D721Med (cell line): Measurements from ENCODE around the gene ATP11B.
"Not testable (repeated sequence)": the region's sequence is repeated elsewhere in the genome, so short reads cannot be mapped to it uniquely, and the experiment has no call there.

Experiments used
- DNase-seq: peaks from one replicate; pipeline ENCODE4 v3.0.0; 2011; ENCODE audit warnings: low spot score; ENCODE audit not compliant: insufficient read length
- FAIRE-seq: peaks from 2 replicates; lab custom pipeline; 2011; peaks lifted over from hg19 to GRCh38; lab: Jason Lieb, UNC
- CTCF ChIP-seq: IDR thresholded peaks from 2 replicates; pipeline ENCODE4 v1.5.1; 2012; ENCODE audit warnings: mild to moderate bottlenecking, control low read depth; ENCODE audit not compliant: insufficient read depth; ENCODE audit errors: missing control alignments

ATP11B gene

GRCh38 chr3:182794455-182795388 lies 1.4 kb downstream of the ATP11B start:
- FAIRE-seq (peak; percentile 81), DNase-seq (no peak)

GRCh38 chr3:182795389-182795782 lies 2.1 kb downstream of the ATP11B start:
- FAIRE-seq (no peak), DNase-seq (no peak)
- no peak for TF ChIP-seq CTCF

More at GRCh38 chr3:182794455-182795388, 1.4 kb downstream of the ATP11B start:
- no peak for TF ChIP-seq CTCF

- no peak for DNase-seq
- FAIRE-seq = no peak
- no peak for TF ChIP-seq CTCF
Measured at GRCh38 chr3:182796310-182796709, 3.0 kb downstream of the ATP11B start.

GRCh38 chr3:182797876-182798275 lies 4.6 kb downstream of the ATP11B start:
- FAIRE-seq (no peak), DNase-seq (no peak)
- TF ChIP-seq CTCF = no peak

GRCh38 chr3:182799143-182799542 lies 5.8 kb downstream of the ATP11B start:
- not testable (repeated sequence) for FAIRE-seq, DNase-seq

GRCh38 chr3:182800508-182800907 lies 7.2 kb downstream of the ATP11B start:
- TF ChIP-seq CTCF = no peak
- DNase-seq = no peak
- no peak for FAIRE-seq

GRCh38 chr3:182802413-182803390 lies 9.4 kb downstream of the ATP11B start:
- FAIRE-seq = no peak
- TF ChIP-seq CTCF = no peak
- no peak for DNase-seq
